Activated gamma-delta T cell treated with Interleukin-2 at 50 U/mL for 16 hours (primary cell): ENCODE measurements around the gene MACROH2A2.
A peak's percentile ranks its signal among the peaks of the same experiment; 100 is the strongest.
"Not testable (repeated sequence)": the region's sequence is repeated elsewhere in the genome, so short reads cannot be mapped to it uniquely, and the experiment has no call there.

Source experiments
- DNase-seq: peaks from one replicate; pipeline ENCODE4 v3.0.0-alpha.2; 2020

The MACROH2A2 gene

DNA sequence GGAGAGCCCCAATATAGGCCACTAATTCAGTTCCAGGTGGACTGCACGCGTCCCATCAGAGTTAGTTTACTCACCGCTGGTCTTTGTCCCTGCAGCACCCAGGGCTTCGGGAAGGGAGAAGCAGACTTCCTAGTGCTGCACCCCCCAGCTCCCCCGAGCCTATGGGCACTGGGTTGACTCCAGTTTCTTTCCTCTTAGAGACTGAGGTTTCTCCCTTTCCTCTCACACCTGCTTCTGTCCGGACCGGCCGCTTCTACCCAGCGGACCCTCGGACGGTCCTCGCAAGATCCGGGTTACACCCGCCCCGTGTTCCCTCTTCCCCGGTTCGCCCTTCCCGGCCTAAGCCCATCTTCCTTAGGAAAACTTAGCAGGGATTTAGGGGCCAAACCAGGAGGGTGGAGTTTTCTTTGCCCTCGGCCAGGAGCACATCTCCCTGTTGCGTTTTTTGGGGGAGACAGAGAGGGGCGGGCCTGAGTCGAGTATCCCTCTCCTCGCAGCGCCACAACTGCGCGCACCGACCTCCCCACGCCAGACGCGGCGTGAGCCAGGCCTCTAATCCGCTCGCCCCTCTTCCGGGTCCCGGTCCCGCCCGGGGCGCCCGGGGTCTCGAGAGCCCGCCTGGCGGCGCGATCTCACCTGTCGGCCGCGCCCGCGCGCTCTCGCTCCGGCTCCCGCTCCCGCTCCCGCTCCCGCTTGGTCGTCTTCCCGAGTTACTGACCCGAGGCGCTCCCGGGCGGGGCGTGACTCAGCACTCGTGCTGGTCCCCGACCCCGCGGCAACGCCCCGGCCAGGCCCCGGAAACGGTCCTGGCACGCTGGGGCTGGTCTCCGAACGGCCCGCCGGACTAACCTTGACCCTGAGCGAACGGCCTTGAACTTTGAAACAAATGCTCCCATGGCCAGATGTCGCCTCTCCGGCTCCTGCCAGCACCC is 79.7 kb downstream of the MACROH2A2 start, which contains the start of gene AIFM2:
Gene AIFM2, minus strand, starts transcription at position 728 of the 932 bp plus-strand sequence. CDS start 8,741 bp downstream, outside the sequence.
- peak; percentile 40 for DNase-seq

GRCh38 chr10:70135046-70135445 is 82.4 kb downstream of the MACROH2A2 start:
- DNase-seq: no peak

DNA sequence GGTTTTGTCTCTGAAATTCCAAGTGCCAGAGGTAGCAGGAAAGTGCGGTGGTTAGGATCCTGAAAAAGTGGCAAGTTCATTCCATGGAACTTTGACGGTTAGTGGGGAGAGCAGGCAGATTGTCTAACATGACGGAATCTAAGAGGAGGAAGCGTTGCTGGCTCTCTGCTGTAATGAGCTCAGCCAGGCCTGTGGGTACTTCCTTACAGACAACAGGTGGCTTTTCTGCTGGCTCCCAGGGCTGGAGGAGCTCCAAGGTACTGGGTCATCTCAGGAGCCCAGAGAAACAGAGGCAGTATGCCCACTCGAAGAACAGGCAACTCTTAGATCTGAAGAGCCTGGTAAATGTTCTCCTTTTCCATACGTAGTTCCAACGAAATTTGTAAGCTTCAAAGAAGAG is 83.0 kb downstream of the MACROH2A2 start:
- DNase-seq: no peak

- DNase-seq: no peak
Observed at GRCh38 chr10:70137135-70137534, 84.5 kb downstream of the MACROH2A2 start.

DNA sequence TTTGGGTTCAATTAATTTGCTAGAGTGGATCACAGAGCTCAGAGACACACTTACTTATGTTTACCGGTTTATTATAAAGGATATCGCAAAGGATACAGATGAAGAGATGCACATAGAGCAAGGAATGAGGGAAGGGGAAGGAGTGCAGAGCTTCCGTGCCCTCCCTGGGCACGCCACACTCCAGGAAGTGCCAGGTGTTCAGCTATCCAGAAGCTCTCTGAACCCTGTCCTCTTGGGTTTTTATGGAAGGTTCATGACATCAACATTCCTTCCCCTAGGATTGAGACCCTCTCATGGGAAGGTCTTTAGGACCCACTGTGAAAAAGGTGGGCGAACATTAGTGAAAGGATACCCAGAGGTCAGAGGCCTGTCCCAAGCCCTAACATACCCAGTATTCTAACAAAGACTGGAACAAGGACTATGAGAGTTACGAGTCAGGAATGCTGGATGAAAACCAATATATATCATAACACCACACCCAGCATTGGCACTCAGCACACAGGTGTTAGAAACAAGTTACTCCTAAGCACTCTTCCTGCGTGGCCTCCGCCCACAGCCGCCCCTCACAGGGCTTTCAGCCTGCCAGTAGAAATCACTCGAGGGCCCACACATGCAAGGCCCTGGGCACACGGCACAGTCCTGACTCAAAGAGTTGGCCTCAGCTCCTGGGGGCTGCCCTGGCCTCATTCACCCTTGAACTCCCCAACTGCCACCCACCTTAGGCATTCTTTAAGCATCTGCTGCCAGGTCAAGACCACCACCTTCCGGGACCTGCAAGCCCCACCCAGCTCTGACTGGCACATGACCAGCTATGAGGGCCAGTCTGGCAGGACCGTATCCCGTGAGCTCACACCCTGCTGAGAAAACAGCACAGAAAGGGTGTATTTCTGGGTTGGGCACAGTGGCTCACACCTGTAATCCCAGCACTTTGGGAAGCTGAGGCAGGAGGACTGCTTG is 85.6 kb downstream of the MACROH2A2 start:
- no peak for DNase-seq

DNA sequence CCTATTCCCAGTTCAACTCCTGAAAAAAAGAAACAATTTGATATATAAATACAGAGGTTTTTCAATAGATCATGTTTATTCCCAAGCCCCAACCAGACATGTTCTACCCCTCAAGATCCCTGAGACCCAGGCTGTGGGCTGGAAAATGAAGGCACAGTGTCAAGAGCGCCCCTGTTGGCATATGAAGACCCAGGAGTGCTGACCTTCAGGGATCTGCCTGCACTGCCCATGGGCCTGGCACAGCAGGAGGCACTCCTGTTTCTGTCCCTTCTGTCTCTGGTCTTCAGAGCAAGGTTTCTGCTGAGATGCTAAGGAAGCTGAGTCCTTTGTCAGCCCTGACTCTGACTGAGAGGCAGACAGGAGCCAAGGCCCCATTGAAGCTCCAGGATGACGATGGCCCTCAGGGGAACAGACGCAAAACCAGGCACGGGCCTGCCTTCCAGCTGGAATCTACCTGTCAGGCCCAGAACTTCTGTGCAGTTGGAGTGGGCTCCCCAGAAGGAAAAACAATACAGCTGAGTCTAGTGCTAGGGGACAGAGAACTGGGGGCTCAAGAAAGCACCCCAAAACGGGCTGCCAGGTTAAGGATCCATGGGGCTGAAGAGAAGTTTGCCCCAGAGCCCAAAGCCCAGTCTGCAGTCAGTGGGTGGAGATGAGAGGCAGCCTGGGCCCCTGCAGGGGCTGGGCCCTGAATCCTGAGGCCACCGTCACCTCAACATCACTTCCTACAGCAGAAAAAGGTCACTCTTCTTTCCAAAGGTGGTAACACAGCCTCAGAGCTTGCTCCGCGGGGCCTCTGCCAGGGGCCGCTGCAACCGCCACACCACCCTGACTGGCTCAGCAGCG is 86.7 kb downstream of the MACROH2A2 start:
- DNase-seq: no peak

DNA sequence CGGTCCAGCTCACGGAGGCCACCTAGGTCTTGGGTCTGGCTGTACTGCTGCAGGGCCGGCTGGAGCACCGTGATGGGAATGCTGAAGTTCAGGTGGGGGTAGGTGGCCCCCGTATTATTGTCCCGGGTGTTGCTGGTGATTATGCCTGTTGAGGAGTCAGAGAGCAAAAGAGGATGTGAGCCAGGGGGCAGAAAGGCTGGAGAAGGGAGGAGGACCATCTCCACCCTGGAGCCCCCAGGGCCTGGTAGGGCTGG is 87.3 kb downstream of the MACROH2A2 start:
- DNase-seq: no peak

- DNase-seq: no peak
Observed at GRCh38 chr10:70140297-70140696, 87.7 kb downstream of the MACROH2A2 start.

DNA sequence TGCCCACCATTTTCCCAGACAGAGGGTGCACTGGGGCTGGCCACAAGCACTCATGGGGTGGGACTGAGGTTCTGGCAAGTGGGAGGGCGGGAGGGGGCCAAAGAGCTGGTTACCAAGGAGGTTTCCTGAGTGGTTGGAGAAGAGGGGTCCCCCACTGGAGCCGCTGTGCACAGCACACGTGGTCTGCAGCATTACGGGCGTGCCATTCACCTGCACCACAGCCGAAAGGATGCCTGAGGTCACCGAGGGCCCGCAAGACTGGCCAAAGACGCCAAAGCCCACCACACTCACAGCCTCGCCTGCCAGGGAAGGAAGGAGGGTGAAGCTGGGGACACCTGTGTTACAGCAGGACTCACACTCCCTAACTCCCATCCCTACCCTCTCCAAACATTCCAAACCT is 89.9 kb downstream of the MACROH2A2 start:
- DNase-seq: no peak

DNA sequence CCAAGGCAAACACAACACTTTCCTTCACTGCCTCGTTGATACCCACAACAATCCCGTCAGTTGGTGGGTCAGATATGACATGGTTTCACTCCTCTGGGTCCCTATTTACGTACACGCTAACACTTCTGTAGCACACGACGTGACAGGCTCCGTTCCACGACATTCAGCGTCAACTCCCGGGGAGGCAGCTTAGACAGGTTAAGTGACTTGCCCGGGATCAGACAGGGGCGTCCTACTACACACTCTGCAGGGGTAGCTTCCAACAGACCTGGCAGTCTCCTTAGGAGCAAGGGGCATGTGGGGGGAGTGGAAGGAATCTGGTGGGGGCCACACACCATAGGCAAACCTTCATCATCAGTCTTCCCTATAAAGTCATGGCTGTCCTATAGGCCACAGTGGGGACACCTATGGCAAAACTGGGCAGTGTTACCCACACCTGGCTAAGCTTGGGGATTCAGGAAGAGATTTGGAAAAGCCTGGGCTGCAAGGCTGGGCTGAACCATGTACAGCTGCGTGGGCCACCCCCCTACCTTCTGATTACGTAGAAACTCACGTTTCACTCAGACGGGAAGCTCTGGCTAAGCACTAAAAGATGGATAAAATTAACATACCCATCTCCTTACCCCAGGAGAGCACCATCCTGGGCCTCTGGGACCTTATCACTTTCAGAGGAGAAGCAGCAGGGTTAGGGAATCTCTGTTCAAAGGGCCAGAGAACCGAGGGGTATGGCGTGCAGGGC is 91.9 kb downstream of the MACROH2A2 start:
- no peak for DNase-seq

DNA sequence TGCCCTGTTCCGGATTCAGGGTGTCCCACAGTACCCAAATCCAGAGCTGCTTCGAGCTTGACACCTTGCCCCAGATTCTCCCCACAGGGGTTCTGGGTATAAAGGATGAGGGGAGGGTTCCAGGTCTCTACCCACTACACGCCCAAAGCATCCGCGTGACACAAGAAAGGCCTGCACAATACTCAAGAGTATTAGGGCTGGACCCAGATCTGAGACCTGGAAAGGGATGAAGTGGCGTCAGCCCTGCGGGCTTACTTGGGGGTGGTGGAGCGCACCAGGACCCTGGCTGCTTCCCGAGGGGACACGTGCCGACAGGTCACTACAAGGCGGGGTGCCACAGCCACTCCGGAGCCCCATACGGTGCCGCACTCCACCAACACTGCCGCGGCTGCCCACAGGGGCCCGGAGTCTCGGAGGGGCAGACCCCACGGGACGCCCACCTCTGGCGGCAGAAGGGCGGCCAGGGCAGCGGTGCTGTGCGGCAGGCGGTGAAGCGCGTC is 92.6 kb downstream of the MACROH2A2 start:
- no peak for DNase-seq

- DNase-seq: peak; percentile 62
Observed at GRCh38 chr10:70145666-70146488, 93.2 kb downstream of the MACROH2A2 start.

GRCh38 chr10:70146489-70147258 is 94.0 kb downstream of the MACROH2A2 start, which contains the start of gene TYSND1:
Gene TYSND1, minus strand, starts transcription at chr10:70146700. Its CDS starts 114 bp downstream, at chr10:70146586.
- peak; percentile 90 for DNase-seq

- DNase-seq: no peak
Observed at GRCh38 chr10:70147259-70147625, 94.6 kb downstream of the MACROH2A2 start.

DNA sequence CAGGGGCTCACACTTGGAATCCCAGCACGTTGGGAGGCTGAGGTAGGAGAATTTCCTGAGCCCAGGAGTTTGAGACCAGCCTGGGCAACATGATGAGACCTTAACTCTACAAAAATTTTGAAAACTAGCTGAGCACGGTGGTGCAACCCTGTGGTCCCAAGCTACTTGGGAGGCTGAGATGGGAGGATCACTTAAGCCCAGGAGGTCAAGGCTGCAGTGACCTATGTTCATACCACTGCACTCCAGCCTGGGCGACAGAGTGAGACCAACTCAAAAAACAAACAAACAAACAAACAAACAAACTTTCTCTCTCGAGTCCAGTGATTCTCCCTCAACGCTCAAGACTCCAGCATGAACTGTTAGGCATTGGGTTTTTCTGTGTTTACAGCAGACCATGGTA is 95.9 kb downstream of the MACROH2A2 start:
- DNase-seq: no peak

DNA sequence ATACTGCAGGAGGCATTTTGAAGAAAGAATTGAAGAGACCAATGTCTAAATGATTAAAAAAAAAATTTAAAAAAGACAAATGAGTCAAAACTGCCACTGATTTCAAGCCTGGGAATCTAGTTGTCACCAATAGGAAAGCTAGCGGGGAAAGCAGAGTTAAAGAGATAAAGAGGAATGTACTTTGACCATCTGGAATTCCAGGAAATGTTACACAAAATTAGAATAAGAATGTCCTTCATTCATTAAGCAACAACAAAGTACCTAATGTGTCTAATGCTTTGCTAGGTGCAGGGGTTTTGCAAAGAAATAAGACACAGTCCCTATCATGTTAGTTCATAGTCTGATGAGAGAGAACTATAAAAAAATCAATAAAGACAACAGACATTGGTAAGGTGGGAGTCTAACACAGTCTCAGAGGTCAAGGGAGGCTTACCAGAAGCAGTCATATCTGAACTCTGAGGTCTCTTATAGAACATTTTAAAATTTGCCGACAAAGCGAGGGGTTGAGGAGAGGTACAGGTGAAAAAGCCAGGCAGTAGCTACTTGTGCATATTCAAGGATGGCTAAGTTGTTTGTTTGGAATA is 102.7 kb downstream of the MACROH2A2 start:
- DNase-seq: no peak

- no peak for DNase-seq
Observed at GRCh38 chr10:70158113-70158512, 105.5 kb downstream of the MACROH2A2 start.

DNA sequence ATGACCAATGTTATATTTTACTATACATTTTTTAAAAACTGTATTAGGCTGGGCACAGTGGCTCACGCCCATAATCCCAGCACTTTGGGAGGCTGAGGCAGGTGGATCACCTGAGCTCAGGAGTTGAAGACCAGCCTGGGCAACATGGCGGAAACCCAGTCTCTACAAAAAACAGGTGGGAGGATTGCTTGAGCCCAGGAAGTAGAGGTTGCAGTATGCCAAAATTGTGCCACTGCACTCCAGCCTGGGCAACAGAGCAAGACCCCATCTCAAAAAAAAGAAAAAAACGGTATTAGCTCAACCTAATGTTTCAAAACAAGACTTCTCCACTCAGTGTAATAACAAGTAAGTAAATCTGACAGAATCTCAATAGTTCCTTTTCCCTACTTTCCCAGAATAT is 106.7 kb downstream of the MACROH2A2 start:
- DNase-seq: not testable (repeated sequence)

DNA sequence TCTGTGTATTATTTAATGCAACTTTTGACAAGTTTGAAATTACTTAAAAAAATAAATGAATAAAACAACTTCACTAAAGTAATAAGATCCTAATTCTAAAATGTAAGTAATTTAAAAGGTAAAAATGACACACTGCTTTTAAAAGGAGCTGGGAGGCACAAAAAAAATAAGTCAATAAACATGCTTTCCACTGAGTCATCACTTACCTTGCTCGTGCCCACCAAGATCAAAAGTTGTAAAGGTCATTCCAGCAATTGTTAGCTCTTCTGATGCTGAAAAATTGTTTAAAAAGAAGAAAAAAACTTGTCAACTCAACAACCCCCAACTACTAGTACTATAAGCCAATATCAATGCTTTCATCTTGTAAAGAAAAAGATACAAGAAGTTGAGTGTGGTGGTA is 108.2 kb downstream of the MACROH2A2 start:
- DNase-seq: no peak
